ENCODE results near the gene NXPH3.

The NXPH3 gene

GRCh38 chr17:49596613-49597244 is 21.1 kb downstream of the NXPH3 start:
- Histone ChIP-seq H3K9ac (ENCODE audit: low read length in 2 of 2) (no peak overlapping the region), H3K27me3 (ENCODE audit: control insufficient read depth in 1 of 2, insufficient read depth in 2 of 2, low read length in 2 of 2) (no peaks in the 10 kb centered on the region), H3K4me1 (ENCODE audit: control insufficient read depth, insufficient read depth, low read length) (peaks cover 11% of the 10 kb centered on the region), H3K36me3 (ENCODE audit: control insufficient read depth in 2 of 2, insufficient read depth in 2 of 2, low read length in 2 of 2) (peaks cover 64 to 66% of the 10 kb centered on the region in 2 donors), H3K9me3 (ENCODE audit: control insufficient read depth in 2 of 2, low read length in 2 of 2) (no peaks in the 10 kb centered on the region), H3K4me3 (ENCODE audit: low read length in 2 of 2) (no peak overlapping the region), H3K27ac (ENCODE audit: low read length) (peak overlapping the region; percentile 7)

- Histone ChIP-seq H3K4me1 (ENCODE audit: control insufficient read depth, insufficient read depth, low read length) (peaks cover 18% of the 10 kb centered on the region), H3K27ac (ENCODE audit: low read length) (peak overlapping the region; percentile 49), H3K4me3 (ENCODE audit: low read length in 2 of 2) (no peak overlapping the region), H3K9ac (ENCODE audit: low read length in 2 of 2) (peak overlapping the region in 1 of 2 donors; percentile 35), H3K27me3 (ENCODE audit: control insufficient read depth in 1 of 2, insufficient read depth in 2 of 2, low read length in 2 of 2) (no peaks in the 10 kb centered on the region), H3K36me3 (ENCODE audit: control insufficient read depth in 2 of 2, insufficient read depth in 2 of 2, low read length in 2 of 2) (peaks cover 66 to 69% of the 10 kb centered on the region in 2 donors), H3K9me3 (ENCODE audit: control insufficient read depth in 2 of 2, low read length in 2 of 2) (no peaks in the 10 kb centered on the region)
These were observed 21.8 kb downstream of the NXPH3 start for GRCh38 chr17:49597436-49597835.

DNA sequence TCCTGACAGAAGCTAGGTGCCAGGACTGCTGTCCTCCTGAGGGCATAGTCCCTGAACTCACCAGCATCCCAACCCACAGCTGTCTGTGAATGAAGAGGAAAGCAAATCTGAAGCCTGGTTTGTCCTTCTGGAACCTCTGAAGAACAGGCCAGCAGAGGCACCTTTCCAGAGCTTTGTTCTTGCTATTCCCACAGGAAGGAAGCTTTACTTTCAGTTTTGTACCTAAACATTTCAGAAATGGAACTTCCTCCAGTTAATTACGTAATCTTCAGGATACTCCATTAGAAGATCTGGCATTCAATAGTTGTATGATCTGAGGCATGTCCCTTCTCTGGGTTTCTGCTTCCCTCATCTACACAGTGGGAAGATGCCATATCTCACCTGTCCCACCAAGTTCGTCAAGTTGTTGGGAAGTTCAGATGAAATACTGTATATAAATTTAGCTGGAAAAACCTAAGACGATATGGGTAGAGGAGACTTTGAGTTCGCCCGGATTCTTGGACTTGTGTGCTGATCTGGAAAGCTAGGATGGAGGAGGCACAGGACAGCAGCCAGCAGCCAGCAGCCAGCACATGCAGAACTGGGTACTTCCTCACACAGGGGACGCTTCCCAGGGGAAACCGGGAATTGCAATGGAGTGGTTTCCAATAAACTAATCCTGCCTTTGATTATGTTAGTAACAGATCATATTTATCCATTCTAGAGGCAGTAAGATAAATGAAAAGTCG is 22.4 kb downstream of the NXPH3 start:
- Histone ChIP-seq H3K4me3 (ENCODE audit: low read length in 2 of 2) (no peak overlapping the region), H3K4me1 (ENCODE audit: control insufficient read depth, insufficient read depth, low read length) (peaks cover 20% of the 10 kb centered on the region), H3K27ac (ENCODE audit: low read length) (peak overlapping the region; percentile 49), H3K27me3 (ENCODE audit: control insufficient read depth in 1 of 2, insufficient read depth in 2 of 2, low read length in 2 of 2) (no peaks in the 10 kb centered on the region), H3K9ac (ENCODE audit: low read length in 2 of 2) (peak overlapping the region; percentile 13 to 35), H3K9me3 (ENCODE audit: control insufficient read depth in 2 of 2, low read length in 2 of 2) (no peaks in the 10 kb centered on the region), H3K36me3 (ENCODE audit: control insufficient read depth in 2 of 2, insufficient read depth in 2 of 2, low read length in 2 of 2) (peaks cover 65 to 69% of the 10 kb centered on the region in 2 donors)

DNA sequence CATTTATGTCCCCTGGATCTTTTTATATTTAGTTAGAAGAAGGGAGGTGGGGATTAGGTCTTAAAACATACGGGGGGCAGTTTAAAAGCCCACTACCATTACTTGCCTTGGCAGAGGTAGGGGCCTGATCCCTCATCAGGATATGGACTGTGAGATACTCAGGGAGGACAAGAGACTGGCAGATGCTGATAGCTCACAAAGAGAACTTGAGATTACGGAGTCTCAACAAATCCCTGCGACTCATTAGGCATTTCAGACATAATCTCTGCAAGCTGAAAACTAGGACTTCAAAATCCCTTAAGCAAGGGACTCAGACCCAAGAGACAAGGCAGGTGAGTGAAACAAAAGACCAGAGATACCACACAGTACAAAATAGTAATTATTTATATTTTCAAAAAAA is 23.2 kb downstream of the NXPH3 start:
- no peak overlapping the region for H3K4me3 ChIP-seq (ENCODE audit: low read length in 2 of 2)
- H3K9ac ChIP-seq (ENCODE audit: low read length in 2 of 2) = no peak overlapping the region
- peaks cover 20% of the 10 kb centered on the region for H3K4me1 ChIP-seq (ENCODE audit: control insufficient read depth, insufficient read depth, low read length)
- H3K27me3 ChIP-seq (ENCODE audit: control insufficient read depth in 1 of 2, insufficient read depth in 2 of 2, low read length in 2 of 2) = no peaks in the 10 kb centered on the region
- H3K27ac ChIP-seq (ENCODE audit: low read length) = peak overlapping the region; percentile 49
- H3K9me3 ChIP-seq (ENCODE audit: control insufficient read depth in 2 of 2, low read length in 2 of 2) = no peaks in the 10 kb centered on the region
- peaks cover 68 to 77% of the 10 kb centered on the region in 2 donors for H3K36me3 ChIP-seq (ENCODE audit: control insufficient read depth in 2 of 2, insufficient read depth in 2 of 2, low read length in 2 of 2)

GRCh38 chr17:49600949-49601348 is 25.3 kb downstream of the NXPH3 start:
- Histone ChIP-seq H3K9me3 (ENCODE audit: control insufficient read depth in 2 of 2, low read length in 2 of 2) (no peaks in the 10 kb centered on the region), H3K27me3 (ENCODE audit: control insufficient read depth in 1 of 2, insufficient read depth in 2 of 2, low read length in 2 of 2) (no peaks in the 10 kb centered on the region), H3K27ac (ENCODE audit: low read length) (no peak overlapping the region), H3K4me3 (ENCODE audit: low read length in 2 of 2) (no peak overlapping the region), H3K4me1 (ENCODE audit: control insufficient read depth, insufficient read depth, low read length) (peaks cover 20% of the 10 kb centered on the region), H3K9ac (ENCODE audit: low read length in 2 of 2) (no peak overlapping the region), H3K36me3 (ENCODE audit: control insufficient read depth in 2 of 2, insufficient read depth in 2 of 2, low read length in 2 of 2) (peaks cover 70 to 81% of the 10 kb centered on the region in 2 donors)

GRCh38 chr17:49602783-49603182 is 27.1 kb downstream of the NXPH3 start:
- Histone ChIP-seq H3K27ac (ENCODE audit: low read length) (peak overlapping the region; percentile 46), H3K4me3 (ENCODE audit: low read length in 2 of 2) (no peak overlapping the region), H3K36me3 (ENCODE audit: control insufficient read depth in 2 of 2, insufficient read depth in 2 of 2, low read length in 2 of 2) (peaks cover 65 to 75% of the 10 kb centered on the region in 2 donors), H3K27me3 (ENCODE audit: control insufficient read depth in 1 of 2, insufficient read depth in 2 of 2, low read length in 2 of 2) (no peaks in the 10 kb centered on the region), H3K9me3 (ENCODE audit: control insufficient read depth in 2 of 2, low read length in 2 of 2) (no peaks in the 10 kb centered on the region), H3K4me1 (ENCODE audit: control insufficient read depth, insufficient read depth, low read length) (peaks cover 17% of the 10 kb centered on the region), H3K9ac (ENCODE audit: low read length in 2 of 2) (no peak overlapping the region)

DNA sequence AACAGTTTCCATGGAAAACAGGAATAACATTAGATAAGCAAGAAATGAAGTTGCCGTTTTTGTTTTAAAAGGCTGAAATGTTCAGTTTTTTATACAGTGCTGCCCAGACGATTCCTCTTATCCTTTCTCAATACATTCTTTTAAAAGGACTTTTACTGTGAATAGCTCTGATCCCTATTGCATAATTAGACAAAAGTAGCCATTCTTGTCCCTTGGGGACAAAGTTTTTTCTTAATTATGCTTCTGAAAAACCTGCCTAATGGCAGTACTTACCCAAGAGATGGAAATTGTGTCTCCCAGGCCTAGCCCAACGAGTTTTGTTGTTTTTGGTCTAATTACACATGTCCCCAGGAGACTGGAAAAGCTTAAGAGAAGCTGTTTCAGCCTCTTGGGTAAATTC is 27.6 kb downstream of the NXPH3 start:
- H3K27ac ChIP-seq (ENCODE audit: low read length) = no peak overlapping the region
- H3K4me1 ChIP-seq (ENCODE audit: control insufficient read depth, insufficient read depth, low read length) = peaks cover 15% of the 10 kb centered on the region
- no peak overlapping the region for H3K4me3 ChIP-seq (ENCODE audit: low read length in 2 of 2)
- peaks cover 63 to 71% of the 10 kb centered on the region in 2 donors for H3K36me3 ChIP-seq (ENCODE audit: control insufficient read depth in 2 of 2, insufficient read depth in 2 of 2, low read length in 2 of 2)
- no peaks in the 10 kb centered on the region for H3K9me3 ChIP-seq (ENCODE audit: control insufficient read depth in 2 of 2, low read length in 2 of 2)
- H3K27me3 ChIP-seq (ENCODE audit: control insufficient read depth in 1 of 2, insufficient read depth in 2 of 2, low read length in 2 of 2) = no peaks in the 10 kb centered on the region
- H3K9ac ChIP-seq (ENCODE audit: low read length in 2 of 2) = no peak overlapping the region

GRCh38 chr17:49603720-49604119 is 28.0 kb downstream of the NXPH3 start:
- no peak overlapping the region for H3K9ac ChIP-seq (ENCODE audit: low read length in 2 of 2)
- H3K27me3 ChIP-seq (ENCODE audit: control insufficient read depth in 1 of 2, insufficient read depth in 2 of 2, low read length in 2 of 2) = no peaks in the 10 kb centered on the region
- peaks cover 59 to 69% of the 10 kb centered on the region in 2 donors for H3K36me3 ChIP-seq (ENCODE audit: control insufficient read depth in 2 of 2, insufficient read depth in 2 of 2, low read length in 2 of 2)
- H3K9me3 ChIP-seq (ENCODE audit: control insufficient read depth in 2 of 2, low read length in 2 of 2) = no peaks in the 10 kb centered on the region
- H3K27ac ChIP-seq (ENCODE audit: low read length) = no peak overlapping the region
- peaks cover 11% of the 10 kb centered on the region for H3K4me1 ChIP-seq (ENCODE audit: control insufficient read depth, insufficient read depth, low read length)
- no peak overlapping the region for H3K4me3 ChIP-seq (ENCODE audit: low read length in 2 of 2)

DNA sequence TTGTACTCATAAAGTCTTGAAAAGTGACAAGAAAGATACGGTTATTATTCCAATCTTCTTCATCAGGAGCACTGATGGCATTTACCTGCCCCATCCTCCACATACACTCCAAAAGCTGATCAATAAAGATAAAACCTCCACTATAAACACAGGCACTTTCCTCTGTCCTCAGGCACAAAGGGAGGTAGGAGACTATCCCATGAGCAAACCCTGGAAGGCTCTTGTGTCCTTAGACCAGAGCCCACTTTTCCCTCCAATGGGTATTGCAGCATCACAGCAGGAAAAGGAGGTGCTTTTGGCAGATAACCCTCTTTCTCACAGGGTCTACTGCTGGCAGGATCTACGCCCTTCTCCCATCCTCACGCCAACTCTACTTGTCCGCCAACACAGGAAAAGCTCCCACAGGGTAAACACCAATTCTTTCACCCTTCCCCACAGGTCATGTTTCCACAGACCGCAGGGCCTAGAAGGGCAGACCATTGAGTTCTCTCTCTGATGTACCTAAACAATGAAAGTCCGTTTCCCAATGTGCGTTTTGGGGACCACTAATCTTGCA is 28.7 kb downstream of the NXPH3 start:
- H3K27ac ChIP-seq (ENCODE audit: low read length) = peak overlapping the region; percentile 25
- no peaks in the 10 kb centered on the region for H3K27me3 ChIP-seq (ENCODE audit: control insufficient read depth in 1 of 2, insufficient read depth in 2 of 2, low read length in 2 of 2)
- peaks cover 10% of the 10 kb centered on the region for H3K4me1 ChIP-seq (ENCODE audit: control insufficient read depth, insufficient read depth, low read length)
- no peaks in the 10 kb centered on the region for H3K9me3 ChIP-seq (ENCODE audit: control insufficient read depth in 2 of 2, low read length in 2 of 2)
- H3K9ac ChIP-seq (ENCODE audit: low read length in 2 of 2) = no peak overlapping the region
- H3K4me3 ChIP-seq (ENCODE audit: low read length in 2 of 2) = no peak overlapping the region
- peaks cover 56 to 69% of the 10 kb centered on the region in 2 donors for H3K36me3 ChIP-seq (ENCODE audit: control insufficient read depth in 2 of 2, insufficient read depth in 2 of 2, low read length in 2 of 2)

GRCh38 chr17:49610883-49611584 is 35.4 kb downstream of the NXPH3 start:
- peaks cover 32 to 35% of the 10 kb centered on the region in 2 donors for H3K36me3 ChIP-seq (ENCODE audit: control insufficient read depth in 2 of 2, insufficient read depth in 2 of 2, low read length in 2 of 2)
- H3K27ac ChIP-seq (ENCODE audit: low read length) = peak overlapping the region; percentile 46
- H3K4me1 ChIP-seq (ENCODE audit: control insufficient read depth, insufficient read depth, low read length) = peaks cover 17% of the 10 kb centered on the region
- no peak overlapping the region for H3K4me3 ChIP-seq (ENCODE audit: low read length in 2 of 2)
- no peak overlapping the region for H3K9ac ChIP-seq (ENCODE audit: low read length in 2 of 2)
- no peaks in the 10 kb centered on the region for H3K27me3 ChIP-seq (ENCODE audit: control insufficient read depth in 1 of 2, insufficient read depth in 2 of 2, low read length in 2 of 2)
- H3K9me3 ChIP-seq (ENCODE audit: control insufficient read depth in 2 of 2, low read length in 2 of 2) = no peaks in the 10 kb centered on the region
